GM12878 (cell line): ENCODE measurements around the gene PTPRB. TPM values are rescaled to one million over a fixed set of nuclear protein-coding genes. Genes with fewer than 3 reads are reported as not detected.

Experiments used
- ATAC-seq: fragments of 200-7000 bp; cut with Tn5 transposase; 3 replicates; pipeline ENCODE4 v1.9.1; 2020; ENCODE audit warnings: mild to moderate bottlenecking, moderate library complexity
- BruUV-seq: library from RNA; stranded (reverse); fragments of 400-500 nt; replicated peaks from 2 replicates; lab custom pipeline; 2021; lab: Mats Ljungman, UMichigan
- CTCF ChIA-PET: fragments of 300-600 bp; sonication (Branson Sonifier 250); formaldehyde crosslinking; extraction: SDS; loops from one replicate; lab custom pipeline; 2021; ENCODE audit warnings: inconsistent platforms; lab: Yijun Ruan, JAX
- POLR2A ChIA-PET: fragments of 350-600 bp; formaldehyde crosslinking; extraction: SDS; loops from one replicate; lab custom pipeline; 2021; ENCODE audit warnings: inconsistent platforms; lab: Charles Lee
- RAD21 ChIA-PET: fragments of 300-600 bp; sonication (Branson Sonifier 250); formaldehyde crosslinking; loops from one replicate; lab custom pipeline; 2023; ENCODE audit warnings: antibody characterized with exemption; ENCODE audit not compliant: unreplicated experiment; lab: Charles Lee
- SMC1A ChIA-PET: fragments of 300-600 bp; sonication (Branson Sonifier 250); formaldehyde crosslinking; loops from one replicate; lab custom pipeline; 2023; ENCODE audit not compliant: unreplicated experiment, uncharacterized antibody; lab: Charles Lee
- DNase-seq: peaks from one replicate; pipeline ENCODE4 v3.0.0-alpha.2; 2011; ENCODE audit warnings: low read depth, low spot score
- FAIRE-seq: peaks from 3 replicates; lab custom pipeline; 2011; peaks lifted over from hg19 to GRCh38; lab: Jason Lieb, UNC
- H2AFZ ChIP-seq: 2 replicates; pipeline ENCODE4 v1.6.0; 2011; ENCODE audit warnings: low read depth, low read length, control low read depth; ENCODE audit not compliant: control insufficient read depth
- H3K27ac ChIP-seq: 2 replicates; pipeline ENCODE4 v1.5.1; 2011; ENCODE audit warnings: control low read depth; ENCODE audit not compliant: control insufficient read depth, insufficient read depth
- H3K27me3 ChIP-seq, 2 experiments: replicated peaks in 1 of 2; 2 replicates each; pipeline versions ENCODE4 v1.6.0 to v1.6.1; 2011; ENCODE audit warnings: low read length in 1 of 2; ENCODE audit not compliant: control insufficient read depth in 2 of 2, insufficient read depth in 2 of 2
- H3K36me3 ChIP-seq, 2 experiments: 2 replicates each; pipeline ENCODE4 v1.5.1; 2011; ENCODE audit warnings: low read length in 1 of 2; ENCODE audit not compliant: control insufficient read depth in 2 of 2, insufficient read depth in 2 of 2
- H3K4me1 ChIP-seq: 2 replicates; pipeline ENCODE4 v1.6.1; 2011; ENCODE audit warnings: mild to moderate bottlenecking, low read length, moderate library complexity, mixed read lengths; ENCODE audit not compliant: control insufficient read depth, insufficient read depth
- H3K4me2 ChIP-seq: 2 replicates; pipeline ENCODE4 v1.6.0; 2011; ENCODE audit warnings: control low read depth; ENCODE audit not compliant: control insufficient read depth, insufficient read depth
- H3K4me3 ChIP-seq: fragments of 200-600 bp; sonication (generic); 2 replicates; pipeline ENCODE4 v1.5.1; 2016
- H3K79me2 ChIP-seq: 2 replicates; pipeline ENCODE4 v1.6.0; 2011; ENCODE audit warnings: low read length; ENCODE audit not compliant: control insufficient read depth, insufficient read depth
- H3K9ac ChIP-seq: 2 replicates; pipeline ENCODE4 v1.8.0; 2011; ENCODE audit warnings: low read length, control low read depth, mixed read lengths; ENCODE audit not compliant: control insufficient read depth, insufficient read depth
- H3K9me3 ChIP-seq: replicated peaks from 3 replicates; pipeline ENCODE4 v1.5.1; 2011; ENCODE audit warnings: mild to moderate bottlenecking, low read length; ENCODE audit not compliant: control insufficient read depth, insufficient read depth
- H4K20me1 ChIP-seq: 2 replicates; pipeline ENCODE4 v1.6.0; 2011; ENCODE audit not compliant: control insufficient read depth, insufficient read depth
- FOXM1 ChIP-seq: IDR thresholded peaks from 2 replicates; pipeline ENCODE4 v1.6.1; 2012; ENCODE audit warnings: low read depth, mild to moderate bottlenecking, inconsistent platforms, low read length, moderate library complexity
- RCOR1 ChIP-seq: conservative IDR thresholded peaks from 2 replicates; pipeline ENCODE4 v1.6.1; 2012; ENCODE audit warnings: low read depth, low read length, improper control_type of control experiment
- ZNF622 ChIP-seq: fragments of 450-650 bp; IDR thresholded peaks from 2 replicates; pipeline ENCODE4 v1.6.1; 2017; ENCODE audit warnings: mild to moderate bottlenecking, inconsistent platforms
- WGBS: methylation state at CpG from one replicate; pipeline ENCODE4 v1.1.6; 2016; ENCODE audit warnings: low lambda C conversion rate; ENCODE audit not compliant: insufficient replicate concordance, insufficient coverage; ENCODE audit errors: missing lambda C conversion rate; 5-methylcytosine and 5-hydroxymethylcytosine counted together
- in situ Hi-C: fragments of 300-500 bp; cut with MboI; formaldehyde crosslinking; loops from 9 replicates; pipeline ENCODE4 v1.14.3; 2018; ENCODE audit warnings: mixed read lengths
- intact Hi-C: fragments of 100-400 bp; cut with micrococcal nuclease; formaldehyde crosslinking; loops from one replicate; pipeline ENCODE4 v1.14.2; 2022; ENCODE audit not compliant: unreplicated experiment
- polyA plus RNA-seq, 11 experiments: library from polyadenylated mRNA; depleted of rRNA in 4 of 11; unstranded in 6 of 11; stranded (reverse) in 5 of 11; fragments of >200 nt; fragmentation: Nextera tagmentation in 4 of 11; fragmentation: Illumina TruSeq in 1 of 11; extraction: Ambion mirVana in 4 of 11; extraction: Trizol in 1 of 11; gene quantifications; 1 replicate in 1 of 11; 2 replicates in 10 of 11; pipeline versions ENCODE4 v1.2.1 to v1.2.3, GENCODE V29; 2011 to 2016; ENCODE audit warnings: inconsistent platforms in 2 of 11, missing spikeins in 2 of 11, low read depth in 1 of 11
- total RNA-seq, 4 experiments: library from RNA; depleted of rRNA in 3 of 4; stranded (reverse); fragments of >200 nt in 3 of 4; fragmentation: Illumina TruSeq in 1 of 4; extraction: Trizol in 1 of 4; gene quantifications; 2 replicates each; pipeline versions ENCODE4 v1.2.1 to v1.2.3, GENCODE V29; 2013 to 2021
- TF ChIP-seq, protein P1 (sequence below): IDR thresholded peaks from 2 replicates; pipeline ENCODE4 v1.6.1; 2012; ENCODE audit warnings: improper control_type of control experiment, low read depth, low read length; ENCODE audit not compliant: insufficient replicate concordance
- TF ChIP-seq, protein P2 (sequence below): fragments of 150-350 bp; IDR thresholded peaks from 2 replicates; pipeline ENCODE4 v1.6.1; 2014; ENCODE audit warnings: mild to moderate bottlenecking, low read depth, low read length
- TF ChIP-seq, protein P3 (sequence below): IDR thresholded peaks from 2 replicates; pipeline ENCODE4 v1.6.1; 2011; ENCODE audit warnings: borderline replicate concordance, low read depth, mild to moderate bottlenecking, moderate library complexity, low read length; ENCODE audit not compliant: insufficient read depth, poor library complexity, severe bottlenecking

The PTPRB gene
- total and polyA plus RNA-seq, 10 of the 15 experiments (the other 5 are each of a cell fraction or from before 2014, with no cell fraction given): 0.03 to 0.35 (median 0.05) TPM

DNA sequence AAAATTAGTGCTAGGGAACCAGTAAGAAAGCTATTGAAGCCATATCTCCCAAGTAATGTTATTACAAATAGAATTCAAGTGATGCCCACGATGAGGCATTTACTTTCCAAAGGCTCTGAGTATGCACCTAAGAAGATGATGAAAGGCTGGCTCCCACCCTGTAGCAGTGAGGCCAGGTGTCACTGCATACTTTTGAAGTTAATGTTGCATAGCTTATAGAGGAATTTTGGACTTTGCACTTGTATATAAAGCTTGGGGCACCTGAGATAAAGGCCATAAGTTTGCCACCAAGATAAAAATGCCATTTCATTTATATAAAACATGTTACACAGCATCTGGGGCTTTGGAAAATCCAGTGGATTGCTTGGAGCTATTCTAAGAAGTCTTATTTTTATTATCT lies 96.2 kb downstream of the PTPRB start:
- RAD21 ChIA-PET: no interaction called here
- no peak overlapping the region for H3K4me3 ChIP-seq
- H3K9ac ChIP-seq: no peak overlapping the region
- ATAC-seq: no peak
- H3K27ac ChIP-seq: no peak overlapping the region
- no peaks in the 10 kb centered on the region for H3K9me3 ChIP-seq
- FAIRE-seq: no peak
- no peaks in the 10 kb centered on the region for H3K79me2 ChIP-seq
- SMC1A ChIA-PET: interaction anchor here (0.8 to 1.0 kb wide), 3 partner anchors 36 to 98 kb away, joined by 3 read pairs; no protein-coding TSS in a partner anchor
- no peaks in the 10 kb centered on the region for H3K4me1 ChIP-seq
- 38% methylated on average over 1 of the region's 1 CpG for WGBS
- no TSS peak for BruUV-seq
- no peaks in the 10 kb centered on the region for H3K36me3 ChIP-seq
- CTCF ChIA-PET: interaction anchor here (0.8 kb wide), 1 partner anchor 641 kb away, joined by 3 read pairs; no protein-coding TSS in a partner anchor
- no peak overlapping the region for H2AFZ ChIP-seq
- H3K27me3 ChIP-seq: no peaks in the 10 kb centered on the region
- POLR2A ChIA-PET: no interaction called here
- intact Hi-C loops: no loop called here
- in situ Hi-C loops: no loop called here
- H4K20me1 ChIP-seq: no peaks in the 10 kb centered on the region
- H3K4me2 ChIP-seq: no peak overlapping the region
- no peak for DNase-seq
- TF ChIP-seq RCOR1 (no peak), ZNF622 (no peak), FOXM1 (no peak)
- TF ChIP-seq, protein P1, sequence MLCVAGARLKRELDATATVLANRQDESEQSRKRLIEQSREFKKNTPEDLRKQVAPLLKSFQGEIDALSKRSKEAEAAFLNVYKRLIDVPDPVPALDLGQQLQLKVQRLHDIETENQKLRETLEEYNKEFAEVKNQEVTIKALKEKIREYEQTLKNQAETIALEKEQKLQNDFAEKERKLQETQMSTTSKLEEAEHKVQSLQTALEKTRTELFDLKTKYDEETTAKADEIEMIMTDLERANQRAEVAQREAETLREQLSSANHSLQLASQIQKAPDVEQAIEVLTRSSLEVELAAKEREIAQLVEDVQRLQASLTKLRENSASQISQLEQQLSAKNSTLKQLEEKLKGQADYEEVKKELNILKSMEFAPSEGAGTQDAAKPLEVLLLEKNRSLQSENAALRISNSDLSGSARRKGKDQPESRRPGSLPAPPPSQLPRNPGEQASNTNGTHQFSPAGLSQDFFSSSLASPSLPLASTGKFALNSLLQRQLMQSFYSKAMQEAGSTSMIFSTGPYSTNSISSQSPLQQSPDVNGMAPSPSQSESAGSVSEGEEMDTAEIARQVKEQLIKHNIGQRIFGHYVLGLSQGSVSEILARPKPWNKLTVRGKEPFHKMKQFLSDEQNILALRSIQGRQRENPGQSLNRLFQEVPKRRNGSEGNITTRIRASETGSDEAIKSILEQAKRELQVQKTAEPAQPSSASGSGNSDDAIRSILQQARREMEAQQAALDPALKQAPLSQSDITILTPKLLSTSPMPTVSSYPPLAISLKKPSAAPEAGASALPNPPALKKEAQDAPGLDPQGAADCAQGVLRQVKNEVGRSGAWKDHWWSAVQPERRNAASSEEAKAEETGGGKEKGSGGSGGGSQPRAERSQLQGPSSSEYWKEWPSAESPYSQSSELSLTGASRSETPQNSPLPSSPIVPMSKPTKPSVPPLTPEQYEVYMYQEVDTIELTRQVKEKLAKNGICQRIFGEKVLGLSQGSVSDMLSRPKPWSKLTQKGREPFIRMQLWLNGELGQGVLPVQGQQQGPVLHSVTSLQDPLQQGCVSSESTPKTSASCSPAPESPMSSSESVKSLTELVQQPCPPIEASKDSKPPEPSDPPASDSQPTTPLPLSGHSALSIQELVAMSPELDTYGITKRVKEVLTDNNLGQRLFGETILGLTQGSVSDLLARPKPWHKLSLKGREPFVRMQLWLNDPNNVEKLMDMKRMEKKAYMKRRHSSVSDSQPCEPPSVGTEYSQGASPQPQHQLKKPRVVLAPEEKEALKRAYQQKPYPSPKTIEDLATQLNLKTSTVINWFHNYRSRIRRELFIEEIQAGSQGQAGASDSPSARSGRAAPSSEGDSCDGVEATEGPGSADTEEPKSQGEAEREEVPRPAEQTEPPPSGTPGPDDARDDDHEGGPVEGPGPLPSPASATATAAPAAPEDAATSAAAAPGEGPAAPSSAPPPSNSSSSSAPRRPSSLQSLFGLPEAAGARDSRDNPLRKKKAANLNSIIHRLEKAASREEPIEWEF: no peak
- TF ChIP-seq, protein P2, sequence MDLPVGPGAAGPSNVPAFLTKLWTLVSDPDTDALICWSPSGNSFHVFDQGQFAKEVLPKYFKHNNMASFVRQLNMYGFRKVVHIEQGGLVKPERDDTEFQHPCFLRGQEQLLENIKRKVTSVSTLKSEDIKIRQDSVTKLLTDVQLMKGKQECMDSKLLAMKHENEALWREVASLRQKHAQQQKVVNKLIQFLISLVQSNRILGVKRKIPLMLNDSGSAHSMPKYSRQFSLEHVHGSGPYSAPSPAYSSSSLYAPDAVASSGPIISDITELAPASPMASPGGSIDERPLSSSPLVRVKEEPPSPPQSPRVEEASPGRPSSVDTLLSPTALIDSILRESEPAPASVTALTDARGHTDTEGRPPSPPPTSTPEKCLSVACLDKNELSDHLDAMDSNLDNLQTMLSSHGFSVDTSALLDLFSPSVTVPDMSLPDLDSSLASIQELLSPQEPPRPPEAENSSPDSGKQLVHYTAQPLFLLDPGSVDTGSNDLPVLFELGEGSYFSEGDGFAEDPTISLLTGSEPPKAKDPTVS: no peak
- TF ChIP-seq, protein P3, sequence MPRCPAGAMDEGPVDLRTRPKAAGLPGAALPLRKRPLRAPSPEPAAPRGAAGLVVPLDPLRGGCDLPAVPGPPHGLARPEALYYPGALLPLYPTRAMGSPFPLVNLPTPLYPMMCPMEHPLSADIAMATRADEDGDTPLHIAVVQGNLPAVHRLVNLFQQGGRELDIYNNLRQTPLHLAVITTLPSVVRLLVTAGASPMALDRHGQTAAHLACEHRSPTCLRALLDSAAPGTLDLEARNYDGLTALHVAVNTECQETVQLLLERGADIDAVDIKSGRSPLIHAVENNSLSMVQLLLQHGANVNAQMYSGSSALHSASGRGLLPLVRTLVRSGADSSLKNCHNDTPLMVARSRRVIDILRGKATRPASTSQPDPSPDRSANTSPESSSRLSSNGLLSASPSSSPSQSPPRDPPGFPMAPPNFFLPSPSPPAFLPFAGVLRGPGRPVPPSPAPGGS: no peak
